Measurements from ENCODE around the gene LTBP3. TPM values are rescaled to one million over a fixed set of nuclear protein-coding genes. Genes with fewer than 3 reads are reported as not detected.

The LTBP3 gene
- polyA plus RNA-seq (2011; rRNA removed) (37.9 and 77.7 TPM in 2 replicates), polyA minus RNA-seq (2011; rRNA and poly(A)+ RNA removed) (33.3 and 56.6 TPM in 2 replicates)

DNA sequence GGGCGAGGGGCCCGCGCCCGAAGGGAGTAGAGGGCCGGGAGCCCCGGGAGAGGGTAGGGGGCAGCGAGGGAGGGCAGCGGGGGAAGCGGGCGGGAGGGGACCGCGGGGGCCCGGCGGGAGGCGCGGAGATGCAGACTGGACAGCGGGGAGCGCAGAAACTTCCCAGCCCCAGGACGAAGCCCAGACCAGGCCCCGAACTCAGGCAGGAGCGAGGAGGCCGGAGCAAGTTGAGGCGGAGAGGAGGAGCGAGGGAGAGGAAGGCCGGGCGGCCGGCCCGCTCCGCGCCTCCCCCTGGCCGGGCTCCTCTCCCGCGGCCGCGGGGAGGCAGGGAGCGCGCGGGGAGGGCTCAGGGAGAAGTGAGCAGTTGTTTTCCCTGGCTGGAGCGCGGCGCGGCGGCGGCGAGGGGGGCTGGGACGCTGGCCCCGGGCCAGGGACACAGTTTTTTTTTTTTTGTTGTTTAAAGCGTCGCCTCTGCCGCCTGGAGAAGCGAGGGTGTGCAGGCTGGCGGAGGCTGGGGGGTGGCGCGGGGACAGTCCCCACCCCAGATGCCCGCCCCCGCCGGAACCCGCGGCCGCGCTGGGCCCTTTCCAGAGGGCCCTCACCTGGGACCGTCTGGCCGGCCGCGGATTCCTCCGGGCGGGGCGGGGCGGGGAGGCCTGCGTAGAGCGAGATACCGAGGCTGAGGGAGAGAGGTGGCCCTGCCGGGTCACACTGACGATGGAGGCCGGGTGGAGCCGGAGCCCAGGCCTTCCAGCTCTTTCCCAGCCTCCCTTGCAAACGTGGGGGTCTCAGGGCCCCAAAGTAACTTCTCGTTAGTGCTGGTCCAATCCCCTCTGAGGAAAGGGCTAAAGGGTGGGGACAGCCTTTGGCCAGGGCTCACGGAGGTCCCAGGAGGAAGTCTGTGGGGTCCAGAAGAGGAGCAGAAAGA lies at the start of gene LTBP3:
Gene LTBP3, minus strand, starts transcription at position 358 of the 928 bp plus-strand sequence. CDS start 400 bp downstream, outside the sequence.
- no peak for DNase-seq (ENCODE audit: low read depth)
- ChIA-PET POLR2A (interaction anchor here (0.8 kb wide), 1 partner anchor 300 kb away, joined by 3 read pairs; no protein-coding TSS in a partner anchor), CTCF (interaction anchor here (3.0 to 4.5 kb wide), 2 partner anchors 13 to 17 kb away, joined by 20 to 31 read pairs; partner anchors contain the start of gene ZNRD2)
- Histone ChIP-seq H3K27me3 (ENCODE audit: control insufficient read depth, insufficient read depth, low read length) (no peaks in the 10 kb centered on the region), H3K4me3 (ENCODE audit: low read depth, low read length) (peak within 1 kb of the TSS; percentile 70), H3K36me3 (ENCODE audit: control insufficient read depth, insufficient read depth, low read length) (peaks cover 5% of the 10 kb centered on the region)
- TF ChIP-seq, protein P1, sequence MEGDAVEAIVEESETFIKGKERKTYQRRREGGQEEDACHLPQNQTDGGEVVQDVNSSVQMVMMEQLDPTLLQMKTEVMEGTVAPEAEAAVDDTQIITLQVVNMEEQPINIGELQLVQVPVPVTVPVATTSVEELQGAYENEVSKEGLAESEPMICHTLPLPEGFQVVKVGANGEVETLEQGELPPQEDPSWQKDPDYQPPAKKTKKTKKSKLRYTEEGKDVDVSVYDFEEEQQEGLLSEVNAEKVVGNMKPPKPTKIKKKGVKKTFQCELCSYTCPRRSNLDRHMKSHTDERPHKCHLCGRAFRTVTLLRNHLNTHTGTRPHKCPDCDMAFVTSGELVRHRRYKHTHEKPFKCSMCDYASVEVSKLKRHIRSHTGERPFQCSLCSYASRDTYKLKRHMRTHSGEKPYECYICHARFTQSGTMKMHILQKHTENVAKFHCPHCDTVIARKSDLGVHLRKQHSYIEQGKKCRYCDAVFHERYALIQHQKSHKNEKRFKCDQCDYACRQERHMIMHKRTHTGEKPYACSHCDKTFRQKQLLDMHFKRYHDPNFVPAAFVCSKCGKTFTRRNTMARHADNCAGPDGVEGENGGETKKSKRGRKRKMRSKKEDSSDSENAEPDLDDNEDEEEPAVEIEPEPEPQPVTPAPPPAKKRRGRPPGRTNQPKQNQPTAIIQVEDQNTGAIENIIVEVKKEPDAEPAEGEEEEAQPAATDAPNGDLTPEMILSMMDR (IDR thresholded peaks at IDR 0.05; ENCODE audit: insufficient read depth, low read depth, low read length), result 0 out of 2 replicates have a peak, but pooled peaks have one; percentile 2

DNA sequence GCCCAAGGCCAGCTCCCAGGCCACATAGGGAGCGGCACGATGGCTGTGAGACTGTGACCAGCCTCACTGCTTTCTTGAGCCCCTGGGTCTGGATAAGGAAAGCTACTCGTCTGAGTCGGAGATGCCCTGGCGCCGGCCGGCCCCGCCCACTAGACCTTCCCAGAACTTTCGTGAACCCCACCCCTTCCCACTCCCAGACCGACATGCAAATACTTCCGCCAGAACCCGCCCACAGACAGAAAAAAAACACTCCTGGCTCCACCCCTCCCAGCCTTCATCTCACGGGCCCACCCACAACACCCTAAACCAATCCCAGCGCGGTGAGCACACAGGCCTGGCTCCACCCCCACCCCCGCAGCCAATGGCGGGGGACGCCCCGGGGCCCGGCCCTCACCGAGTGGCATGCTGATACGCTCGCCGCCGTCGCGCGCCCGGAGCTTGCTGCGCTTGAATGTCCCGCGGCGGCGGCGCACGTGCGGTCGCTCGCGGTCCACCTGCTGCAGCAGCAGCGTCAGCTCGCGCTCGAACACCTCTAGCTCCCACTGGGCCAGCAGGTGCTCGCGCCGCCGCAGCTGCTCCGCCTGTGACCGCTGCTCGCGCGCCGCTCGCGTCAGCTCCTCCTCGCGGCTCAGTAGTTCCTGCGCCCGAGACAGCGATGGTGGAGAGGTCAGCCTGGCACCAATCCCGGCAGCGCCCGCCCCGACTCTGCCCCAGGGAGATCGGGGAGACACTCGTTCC lies 48.9 kb upstream of the LTBP3 start:
- CTCF ChIA-PET, result interaction anchor here (0.8 to 6.5 kb wide), 4 partner anchors 10 to 31 kb away, joined by 3 to 43 read pairs (median 22); partner anchors contain the start of genes EHBP1L1 and KCNK7
- H3K4me3 ChIP-seq (ENCODE audit: low read depth, low read length), result peak overlapping the region; percentile 18
- H3K27me3 ChIP-seq (ENCODE audit: control insufficient read depth, insufficient read depth, low read length), result no peaks in the 10 kb centered on the region
- DNase-seq (ENCODE audit: low read depth), result peak; percentile 86
- peaks cover 29% of the 10 kb centered on the region for H3K36me3 ChIP-seq (ENCODE audit: control insufficient read depth, insufficient read depth, low read length)
- TF ChIP-seq, protein P1 (IDR thresholded peaks at IDR 0.05; ENCODE audit: insufficient read depth, low read depth, low read length), result no peak
- POLR2A ChIA-PET, result no interaction called here

DNA sequence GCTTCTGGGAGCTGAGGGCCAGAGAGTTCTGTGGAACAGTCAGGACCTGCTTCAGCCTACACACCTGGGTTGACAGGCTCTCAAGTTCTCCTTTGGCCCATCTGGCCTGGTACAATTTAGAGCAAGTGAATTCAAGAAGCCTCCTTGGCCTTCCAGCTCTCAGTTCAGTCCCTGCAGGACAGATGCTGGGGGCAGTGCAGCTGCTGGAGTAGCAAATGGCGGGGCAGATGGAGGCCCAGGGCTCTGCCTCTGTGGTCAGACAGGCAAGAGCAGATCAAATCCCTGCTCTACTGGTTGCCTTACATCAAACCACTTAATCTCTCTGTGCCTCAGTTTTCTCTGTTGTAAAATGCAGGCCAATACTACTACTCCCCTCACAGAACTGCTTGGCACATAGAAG lies 46.1 kb upstream of the LTBP3 start:
- Histone ChIP-seq H3K4me3 (ENCODE audit: low read depth, low read length) (no peak overlapping the region), H3K27me3 (ENCODE audit: control insufficient read depth, insufficient read depth, low read length) (no peaks in the 10 kb centered on the region), H3K36me3 (ENCODE audit: control insufficient read depth, insufficient read depth, low read length) (peaks cover 25% of the 10 kb centered on the region)
- ChIA-PET CTCF (interaction anchor here (1.2 to 6.5 kb wide), 3 partner anchors 10 to 64 kb away, joined by 3 to 43 read pairs (median 39); partner anchors contain the start of gene KCNK7), POLR2A (interaction anchor here (0.6 kb wide), 1 partner anchor 245 kb away, joined by 8 read pairs; no protein-coding TSS in a partner anchor)
- DNase-seq (ENCODE audit: low read depth), result no peak
- TF ChIP-seq, protein P1 (IDR thresholded peaks at IDR 0.05; ENCODE audit: insufficient read depth, low read depth, low read length), result no peak

- no peak for DNase-seq (ENCODE audit: low read depth)
- H3K4me3 ChIP-seq (ENCODE audit: low read depth, low read length), result no peak overlapping the region
- no peaks in the 10 kb centered on the region for H3K27me3 ChIP-seq (ENCODE audit: control insufficient read depth, insufficient read depth, low read length)
- ChIA-PET CTCF (interaction anchor here (1.8 kb wide), 1 partner anchor 59 kb away, joined by 8 read pairs; no protein-coding TSS in a partner anchor), POLR2A (no interaction called here)
- TF ChIP-seq, protein P1 (IDR thresholded peaks at IDR 0.05; ENCODE audit: insufficient read depth, low read depth, low read length), result no peak
- peaks cover 21% of the 10 kb centered on the region for H3K36me3 ChIP-seq (ENCODE audit: control insufficient read depth, insufficient read depth, low read length)
Observed at GRCh38 chr11:65599955-65600246, 41.7 kb upstream of the LTBP3 start.
